Breast epithelium (tissue), 4 donors: ENCODE data around the gene PWWP2B. TPM values are rescaled to one million over a fixed set of nuclear protein-coding genes. Genes with fewer than 3 reads are reported as not detected.
"Not testable (repeated sequence)": the region's sequence is repeated elsewhere in the genome, so short reads cannot be mapped to it uniquely, and the experiment has no call there.

Experiments
- DNase-seq, 2 donors: peaks; one replicate each; pipeline ENCODE4 v3.0.0-alpha.2; 2019; ENCODE audit warnings: low spot score in 2 of 2
- H3K27ac ChIP-seq, 2 donors: fragments of 200-600 bp; sonication (generic) in 1 of 2; one replicate each; pipeline ENCODE4 v1.5.1; 2016 to 2019; ENCODE audit warnings: mild to moderate bottlenecking in 1 of 2
- H3K27me3 ChIP-seq, 2 donors: fragments of 200-600 bp; sonication (generic) in 1 of 2; one replicate each; pipeline versions ENCODE4 v1.5.1 to v1.6.0; 2017 to 2019; ENCODE audit warnings: control low read depth in 1 of 2, mild to moderate bottlenecking in 1 of 2
- H3K36me3 ChIP-seq: fragments of 200-600 bp; one replicate; pipeline ENCODE4 v1.5.1; 2019
- H3K4me1 ChIP-seq, 2 donors: fragments of 200-600 bp; sonication (generic); one replicate each; pipeline ENCODE4 v1.5.1; 2016 to 2019; ENCODE audit warnings: control low read depth in 1 of 2
- H3K4me3 ChIP-seq, 3 donors: fragments of 200-600 bp; sonication (generic); 1 replicate in 2 of 3; 2 replicates in 1 of 3; pipeline ENCODE4 v1.5.1; 2016 to 2019; ENCODE audit warnings: mild to moderate bottlenecking in 3 of 3, moderate library complexity in 2 of 3
- H3K9me3 ChIP-seq, 2 donors: fragments of 200-600 bp; sonication (generic) in 1 of 2; one replicate each; pipeline ENCODE4 v1.5.1; 2016 to 2019; ENCODE audit warnings: control low read depth in 1 of 2
- POLR2A ChIP-seq: fragments of 450-650 bp; IDR thresholded peaks from one replicate; pipeline ENCODE4 v1.6.1; 2016; ENCODE audit warnings: antibody characterized with exemption, mild to moderate bottlenecking, moderate library complexity
- POLR2AphosphoS5 ChIP-seq, 3 donors: sonication (generic); formaldehyde crosslinking; IDR thresholded peaks; one replicate each; pipeline ENCODE4 v1.6.1; 2017; ENCODE audit warnings: antibody characterized with exemption in 3 of 3
- intact Hi-C: fragments of 100-400 bp; cut with DNase I; formaldehyde crosslinking; loops from one replicate; pipeline ENCODE4 v1.15.1; 2023; ENCODE audit warnings: low total_unique reads
- total RNA-seq, 3 donors: library from RNA; depleted of rRNA; stranded (reverse); fragments of >200 nt; gene quantifications; one replicate each; pipeline ENCODE4 v1.1.0, GENCODE V29; 2016
- TF ChIP-seq, protein P1 (sequence below), 3 donors: fragments of 450-650 bp; IDR thresholded peaks; one replicate each; pipeline ENCODE4 v1.5.1; 2016 to 2017; ENCODE audit warnings: antibody characterized with exemption in 3 of 3, mild to moderate bottlenecking in 3 of 3, moderate library complexity in 3 of 3

PWWP2B gene
- total RNA-seq, 3 donors from 2014 or later = 10.7 to 15.5 (median 13.4) TPM

DNA sequence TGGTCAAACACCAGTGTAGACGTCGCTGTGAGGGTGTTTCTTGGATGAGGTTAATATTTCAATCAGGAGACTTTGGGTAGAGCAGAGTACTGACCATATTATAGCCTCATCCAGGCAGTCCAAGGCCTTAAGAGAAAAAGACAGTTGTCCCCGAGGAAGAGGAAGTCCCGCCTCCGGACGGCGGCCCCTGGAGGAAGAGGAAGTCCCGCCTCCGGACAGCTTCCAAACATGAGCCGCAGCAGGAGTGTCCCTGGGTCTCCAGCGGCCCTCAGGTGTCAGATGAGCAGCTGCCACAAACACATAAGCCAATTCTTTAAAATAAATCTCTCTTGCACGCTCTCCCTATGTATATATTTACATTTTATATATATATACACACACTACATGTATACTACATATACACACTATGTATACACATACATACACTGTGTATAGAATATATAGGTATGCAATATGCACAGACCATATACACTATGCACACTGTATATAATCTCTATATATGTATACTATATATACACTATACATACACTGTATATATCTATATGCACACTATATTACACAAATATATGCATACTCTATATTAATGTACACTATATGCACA is 37.5 kb downstream of the PWWP2B start:
- Histone ChIP-seq H3K9me3 (no peaks in the 10 kb centered on the region), H3K4me1 (no peaks in the 10 kb centered on the region), H3K27ac (no peak overlapping the region), H3K36me3 (no peaks in the 10 kb centered on the region), H3K4me3 (no peak overlapping the region), H3K27me3 (no peaks in the 10 kb centered on the region)
- intact Hi-C loops = no loop called here
- DNase-seq = no peak
- TF ChIP-seq POLR2AphosphoS5 (IDR thresholded peaks at IDR 0.05) (no peak), POLR2A (no peak)
- TF ChIP-seq, protein P1, sequence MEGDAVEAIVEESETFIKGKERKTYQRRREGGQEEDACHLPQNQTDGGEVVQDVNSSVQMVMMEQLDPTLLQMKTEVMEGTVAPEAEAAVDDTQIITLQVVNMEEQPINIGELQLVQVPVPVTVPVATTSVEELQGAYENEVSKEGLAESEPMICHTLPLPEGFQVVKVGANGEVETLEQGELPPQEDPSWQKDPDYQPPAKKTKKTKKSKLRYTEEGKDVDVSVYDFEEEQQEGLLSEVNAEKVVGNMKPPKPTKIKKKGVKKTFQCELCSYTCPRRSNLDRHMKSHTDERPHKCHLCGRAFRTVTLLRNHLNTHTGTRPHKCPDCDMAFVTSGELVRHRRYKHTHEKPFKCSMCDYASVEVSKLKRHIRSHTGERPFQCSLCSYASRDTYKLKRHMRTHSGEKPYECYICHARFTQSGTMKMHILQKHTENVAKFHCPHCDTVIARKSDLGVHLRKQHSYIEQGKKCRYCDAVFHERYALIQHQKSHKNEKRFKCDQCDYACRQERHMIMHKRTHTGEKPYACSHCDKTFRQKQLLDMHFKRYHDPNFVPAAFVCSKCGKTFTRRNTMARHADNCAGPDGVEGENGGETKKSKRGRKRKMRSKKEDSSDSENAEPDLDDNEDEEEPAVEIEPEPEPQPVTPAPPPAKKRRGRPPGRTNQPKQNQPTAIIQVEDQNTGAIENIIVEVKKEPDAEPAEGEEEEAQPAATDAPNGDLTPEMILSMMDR (IDR thresholded peaks at IDR 0.05) = no peak

GRCh38 chr10:132435320-132435719 is 38.3 kb downstream of the PWWP2B start:
- H3K27me3 ChIP-seq, H3K4me1 ChIP-seq, H3K27ac ChIP-seq, H3K36me3 ChIP-seq, H3K9me3 ChIP-seq, DNase-seq, intact Hi-C loops, H3K4me3 ChIP-seq: not testable (repeated sequence)

DNA sequence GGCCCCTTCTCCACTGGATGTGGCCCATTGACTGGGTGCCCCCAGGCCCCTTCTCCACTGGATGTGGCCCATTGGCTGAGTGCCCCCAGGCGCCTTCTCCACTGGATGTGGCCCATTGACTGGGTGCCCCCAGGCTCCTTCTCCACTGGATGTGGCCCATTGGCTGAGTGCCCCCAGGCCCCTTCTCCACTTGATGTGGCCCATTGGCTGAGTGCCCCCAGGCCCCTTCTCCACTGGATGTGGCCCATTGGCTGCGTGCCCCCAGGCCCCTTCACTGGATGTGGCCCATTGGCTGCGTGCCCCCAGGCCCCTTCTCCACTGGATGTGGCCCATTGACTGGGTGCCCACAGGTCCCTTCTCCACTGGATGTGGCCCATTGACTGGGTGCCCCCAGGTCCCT is 39.1 kb downstream of the PWWP2B start:
- H3K36me3 ChIP-seq, H3K4me1 ChIP-seq, DNase-seq, H3K4me3 ChIP-seq, intact Hi-C loops, H3K27me3 ChIP-seq, H3K27ac ChIP-seq, H3K9me3 ChIP-seq: not testable (repeated sequence)

- TF ChIP-seq POLR2AphosphoS5 (IDR thresholded peaks at IDR 0.05) (no peak), POLR2A (no peak)
- TF ChIP-seq, protein P1 (IDR thresholded peaks at IDR 0.05) = no peak
- Histone ChIP-seq H3K27me3 (no peaks in the 10 kb centered on the region), H3K36me3 (no peaks in the 10 kb centered on the region), H3K4me3 (no peak overlapping the region), H3K9me3 (no peaks in the 10 kb centered on the region), H3K4me1 (no peaks in the 10 kb centered on the region), H3K27ac (no peak overlapping the region)
- intact Hi-C loops = no loop called here
- no peak for DNase-seq
Observed at GRCh38 chr10:132436861-132437410, 39.9 kb downstream of the PWWP2B start.

DNA sequence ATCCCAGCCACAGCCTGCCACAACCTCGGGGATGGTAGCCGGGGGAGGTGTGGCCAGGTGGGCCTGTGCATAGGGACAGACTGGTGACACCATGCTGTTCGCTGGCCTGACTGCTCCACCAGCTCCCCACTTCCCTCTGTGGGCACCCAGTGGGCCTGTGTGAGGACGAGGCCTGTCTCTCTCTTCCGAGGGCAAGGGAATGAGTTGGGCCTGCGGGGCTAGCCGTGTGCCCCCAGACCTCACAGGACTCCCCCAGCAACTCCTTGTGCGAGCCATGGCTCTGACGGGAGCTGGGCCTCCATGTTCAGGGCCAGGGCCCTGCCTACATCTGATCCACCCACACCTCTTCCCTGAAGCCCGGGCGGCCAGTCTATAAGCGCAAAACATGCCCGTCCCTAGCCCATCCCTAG is 40.5 kb downstream of the PWWP2B start:
- TF ChIP-seq POLR2A (no peak), POLR2AphosphoS5 (IDR thresholded peaks at IDR 0.05) (no peak)
- TF ChIP-seq, protein P1 (IDR thresholded peaks at IDR 0.05) = no peak
- H3K4me1 ChIP-seq = no peaks in the 10 kb centered on the region
- H3K36me3 ChIP-seq = no peaks in the 10 kb centered on the region
- H3K4me3 ChIP-seq = no peak overlapping the region
- DNase-seq = no peak
- no peaks in the 10 kb centered on the region for H3K27me3 ChIP-seq
- H3K27ac ChIP-seq = no peak overlapping the region
- no peaks in the 10 kb centered on the region for H3K9me3 ChIP-seq
- intact Hi-C loops = no loop called here

DNA sequence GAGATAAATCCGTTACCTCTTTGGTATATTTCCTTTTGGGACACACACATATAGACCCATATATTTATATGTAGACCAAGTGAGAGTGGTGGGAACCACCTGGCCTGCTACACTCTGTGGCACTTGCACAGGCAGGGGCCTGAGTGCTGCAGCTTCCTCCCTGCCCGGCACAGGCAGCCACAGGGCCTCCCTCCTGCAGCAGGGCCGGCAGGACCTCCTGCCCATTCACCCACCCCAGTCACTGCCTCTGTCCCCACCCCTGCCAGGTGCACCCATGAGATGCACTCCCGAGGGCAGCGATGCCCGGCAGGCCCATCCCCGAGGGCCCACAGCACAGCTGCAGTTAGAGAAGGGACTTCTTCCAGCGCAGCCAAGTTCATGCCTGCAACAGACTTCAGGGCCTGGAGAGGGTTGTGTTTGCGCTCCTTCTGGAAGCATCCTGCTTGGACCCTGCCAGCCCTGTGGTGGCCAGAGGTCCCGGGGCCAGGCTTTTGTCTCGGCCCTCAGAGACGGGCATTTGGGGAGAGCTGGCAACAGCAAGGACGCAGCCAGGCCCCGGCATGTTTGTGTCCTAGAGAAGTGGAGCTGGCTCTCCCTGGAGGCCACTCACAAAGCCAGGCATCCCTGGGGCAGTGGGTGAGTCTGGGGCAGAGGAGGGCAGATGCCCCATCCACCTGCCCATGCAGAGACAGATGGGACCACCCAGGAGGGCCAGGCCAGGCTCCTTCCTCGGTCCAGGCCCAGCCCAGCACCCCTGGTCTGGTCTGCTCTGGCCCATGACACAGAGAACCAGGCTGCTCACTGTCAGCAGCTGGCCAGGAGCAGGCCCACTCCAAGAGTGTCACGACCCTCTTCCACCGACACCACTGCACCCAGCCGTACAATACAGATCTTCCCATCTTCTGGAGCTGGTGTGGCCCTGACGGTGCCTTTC is 41.4 kb downstream of the PWWP2B start:
- H3K4me1 ChIP-seq = no peaks in the 10 kb centered on the region
- peak overlapping the region in 1 of 2 donors; percentile 55 for H3K27ac ChIP-seq
- no peaks in the 10 kb centered on the region for H3K27me3 ChIP-seq
- intact Hi-C loops = no loop called here
- no peak for DNase-seq
- no peaks in the 10 kb centered on the region for H3K9me3 ChIP-seq
- no peak overlapping the region for H3K4me3 ChIP-seq
- no peaks in the 10 kb centered on the region for H3K36me3 ChIP-seq
- no peak for TF ChIP-seq POLR2A
- TF ChIP-seq POLR2AphosphoS5 (IDR thresholded peaks at IDR 0.05) = no peak
- TF ChIP-seq, protein P1 (IDR thresholded peaks at IDR 0.05) = no peak
